Measurements from ENCODE around the gene NT5DC3. TPM values are rescaled to one million over a fixed set of nuclear protein-coding genes. Genes with fewer than 3 reads are reported as not detected.
A peak's percentile ranks its signal among the peaks of the same experiment; 100 is the strongest.

Gene NT5DC3
- polyA plus RNA-seq, 3 donors: 0.27 to 4.8 (median 0.93) TPM

- Mint-ChIP-seq H3K4me3 (no peak overlapping the region), H3K36me3 (peaks cover 23 to 48% of the 10 kb centered on the region in 2 donors), H3K27ac (peak overlapping the region in 1 of 7 donors; percentile 7), H3K4me1 (peaks cover 42% of the 10 kb centered on the region), H3K27me3 (ENCODE audit: low read depth in 3 of 3) (peaks cover 0 to 1% (median 0%) of the 10 kb centered on the region in 3 donors), H3K9me3 (peaks cover 0 to 3% (median 0%) of the 10 kb centered on the region in 7 donors)
- Histone ChIP-seq H3K27ac (ENCODE audit: low read depth in 1 of 2, low read length in 2 of 2) (no peak overlapping the region), H3K79me2 (ENCODE audit: insufficient read depth, low read length) (no peaks in the 10 kb centered on the region), H3K4me3 (replicated peaks in 1 of 3; ENCODE audit: low read depth in 2 of 3, low read length in 3 of 3) (no peak overlapping the region), H4K20me1 (ENCODE audit: insufficient read depth, low read length) (no peaks in the 10 kb centered on the region), H3K27me3 (ENCODE audit: control insufficient read depth in 2 of 2, insufficient read depth in 2 of 2, low read length in 2 of 2) (no peaks in the 10 kb centered on the region), H3K36me3 (replicated peaks in 1 of 2; ENCODE audit: control insufficient read depth in 1 of 2, insufficient read depth in 2 of 2, low read length in 2 of 2) (peaks cover 0 to 18% of the 10 kb centered on the region in 2 donors), H3K9me3 (replicated peaks in 1 of 2; ENCODE audit: control insufficient read depth in 1 of 2, insufficient read depth in 1 of 2, low read length in 2 of 2) (no peaks in the 10 kb centered on the region), H2AFZ (ENCODE audit: insufficient read depth, low read depth, low read length, poor library complexity, severe bottlenecking) (no peak overlapping the region), H3K4me1 (ENCODE audit: control insufficient read depth in 1 of 2, insufficient read depth in 2 of 2, low read length in 2 of 2) (peaks cover 34 to 42% of the 10 kb centered on the region in 2 donors), H3K9ac (ENCODE audit: insufficient read depth, low read length, poor library complexity, severe bottlenecking) (no peak overlapping the region), H3K4me2 (replicated peaks; ENCODE audit: extremely low read depth, low read length, poor library complexity, severe bottlenecking) (no peak overlapping the region)
- 100% methylated on average over 1 of the region's 4 CpGs for WGBS (ENCODE audit: insufficient coverage)
- no peak for TF ChIP-seq CTCF (IDR thresholded peaks at IDR 0.05)
- intact Hi-C loops (cut with micrococcal nuclease): no loop called here
- DNase-seq: no peak
Observed at GRCh38 chr12:103809154-103809553, 31.9 kb downstream of the NT5DC3 start.

GRCh38 chr12:103808239-103808880 is 32.7 kb downstream of the NT5DC3 start:
- Mint-ChIP-seq H3K4me1 (peaks cover 43% of the 10 kb centered on the region), H3K27me3 (ENCODE audit: low read depth in 3 of 3) (peaks cover 0 to 3% (median 0%) of the 10 kb centered on the region in 3 donors), H3K4me3 (peak overlapping the region in 1 of 2 donors; percentile 12), H3K27ac (peak overlapping the region in 3 of 7 donors; percentile 56 to 67 (median 65)), H3K36me3 (peaks cover 19 to 41% of the 10 kb centered on the region in 2 donors), H3K9me3 (peaks cover 0 to 3% (median 0%) of the 10 kb centered on the region in 7 donors)
- intact Hi-C loops (cut with micrococcal nuclease): no loop called here
- no peak for TF ChIP-seq CTCF (IDR thresholded peaks at IDR 0.05)
- Histone ChIP-seq H4K20me1 (ENCODE audit: insufficient read depth, low read length) (no peaks in the 10 kb centered on the region), H3K36me3 (replicated peaks in 1 of 2; ENCODE audit: control insufficient read depth in 1 of 2, insufficient read depth in 2 of 2, low read length in 2 of 2) (peaks cover 0 to 15% of the 10 kb centered on the region in 2 donors), H3K4me3 (replicated peaks in 1 of 3; ENCODE audit: low read depth in 2 of 3, low read length in 3 of 3) (no peak overlapping the region), H3K79me2 (ENCODE audit: insufficient read depth, low read length) (no peaks in the 10 kb centered on the region), H3K9ac (ENCODE audit: insufficient read depth, low read length, poor library complexity, severe bottlenecking) (no peak overlapping the region), H3K27me3 (ENCODE audit: control insufficient read depth in 2 of 2, insufficient read depth in 2 of 2, low read length in 2 of 2) (no peaks in the 10 kb centered on the region), H3K4me2 (replicated peaks; ENCODE audit: extremely low read depth, low read length, poor library complexity, severe bottlenecking) (no peak overlapping the region), H2AFZ (ENCODE audit: insufficient read depth, low read depth, low read length, poor library complexity, severe bottlenecking) (no peak overlapping the region), H3K9me3 (replicated peaks in 1 of 2; ENCODE audit: control insufficient read depth in 1 of 2, insufficient read depth in 1 of 2, low read length in 2 of 2) (no peaks in the 10 kb centered on the region), H3K4me1 (ENCODE audit: control insufficient read depth in 1 of 2, insufficient read depth in 2 of 2, low read length in 2 of 2) (peaks cover 34 to 43% of the 10 kb centered on the region in 2 donors), H3K27ac (ENCODE audit: low read depth in 1 of 2, low read length in 2 of 2) (no peak overlapping the region)
- no peak for DNase-seq
- WGBS (ENCODE audit: insufficient coverage): 95% methylated on average over 4 of the region's 6 CpGs
